Subcutaneous adipose tissue (tissue), 4 donors: ENCODE results near the gene NXPE1. TPM values are rescaled to one million over a fixed set of nuclear protein-coding genes. Genes with fewer than 3 reads are reported as not detected.

Experiments
- CTCF ChIP-seq: fragments of 450-650 bp; IDR thresholded peaks from one replicate; pipeline ENCODE4 v1.5.1; 2016; ENCODE audit warnings: low read depth, mild to moderate bottlenecking, control low read depth, antibody characterized with exemption, moderate library complexity
- small RNA-seq: library from RNA; depleted of rRNA; stranded (forward); fragments of <200 nt; gene quantifications from one replicate; pipeline ENCODE3, GENCODE V24; 2016
- total RNA-seq, 4 donors: library from RNA; depleted of rRNA; stranded (reverse); fragments of >200 nt; gene quantifications; one replicate each; pipeline ENCODE4 v1.1.0, GENCODE V29; 2016

NXPE1 gene
- total RNA-seq, 4 donors from 2014 or later, result not detected

- no peak for TF ChIP-seq CTCF
Measured at GRCh38 chr11:114472661-114473060, 87.0 kb downstream of the NXPE1 start.

Small RNA genes lying within 50 kb of the gene (small RNA-seq; reads per million reads assigned to genes)
- not detected for gene RF01210

Other genes with a start within 250 kb of the NXPE1 start
- 10 to 100 TPM in 2 of 4 donors, 1 to 10 TPM in 2; 4.4 to 12.6 (median 9.2) TPM for gene C11orf71, start 159.4 kb downstream of the NXPE1 start, total RNA-seq
- gene RBM7, start 159.2 kb downstream of the NXPE1 start, total RNA-seq, result 10 to 100 TPM; 22.8 to 49.6 (median 26.1) TPM
- gene REXO2, start 120.4 kb downstream of the NXPE1 start, total RNA-seq, result 100 to 1,000 TPM in 2 of 4 donors, 10 to 100 TPM in 2; 74.2 to 180 (median 92.0) TPM
- gene NXPE4, start 35.9 kb upstream of the NXPE1 start, total RNA-seq, result under 1 TPM in 1 of 4 donors, not detected in 3; 0.22 TPM
- gene NXPE2, start 118.6 kb upstream of the NXPE1 start, total RNA-seq, result under 1 TPM in 2 of 4 donors, not detected in 2; 0.17 to 0.66 TPM